Tibial nerve (tissue), 4 donors: ENCODE data around the gene TRMT11. TPM values are rescaled to one million over a fixed set of nuclear protein-coding genes. Genes with fewer than 3 reads are reported as not detected.

ENCODE experiments used
- DNase-seq, 2 donors: peaks; one replicate each; pipeline ENCODE4 v3.0.0-alpha.2; 2019; ENCODE audit warnings: low spot score in 2 of 2
- H3K27ac ChIP-seq, 4 donors: fragments of 200-600 bp; sonication (generic) in 3 of 4; one replicate each; pipeline ENCODE4 v1.5.1; 2017 to 2019; ENCODE audit warnings: mild to moderate bottlenecking in 1 of 4
- H3K27me3 ChIP-seq, 2 donors: fragments of 200-600 bp; sonication (generic) in 1 of 2; one replicate each; pipeline versions ENCODE4 v1.5.1 to v1.6.0; 2017 to 2019
- H3K36me3 ChIP-seq, 3 donors: fragments of 200-600 bp; sonication (generic); one replicate each; pipeline ENCODE4 v1.5.1; 2018 to 2019
- H3K4me1 ChIP-seq, 4 donors: fragments of 200-600 bp; sonication (generic) in 3 of 4; one replicate each; pipeline ENCODE4 v1.5.1; 2017 to 2019
- H3K4me3 ChIP-seq, 4 donors: fragments of 200-600 bp; sonication (generic) in 3 of 4; one replicate each; pipeline ENCODE4 v1.5.1; 2017 to 2019; ENCODE audit warnings: mild to moderate bottlenecking in 1 of 4, moderate library complexity in 1 of 4
- H3K9me3 ChIP-seq, 4 donors: fragments of 200-600 bp; sonication (generic) in 3 of 4; one replicate each; pipeline ENCODE4 v1.5.1; 2017 to 2019
- CTCF ChIP-seq, 5 experiments: fragments of 200-600 bp in 3 of 5; fragments of 450-650 bp in 2 of 5; sonication (generic) in 3 of 5; IDR thresholded peaks; one replicate each; pipeline ENCODE4 v1.5.1; 2016 to 2019; ENCODE audit warnings: antibody characterized with exemption in 5 of 5, mild to moderate bottlenecking in 3 of 5, moderate library complexity in 2 of 5
- EP300 ChIP-seq, 2 donors: sonication (generic); formaldehyde crosslinking; IDR thresholded peaks; one replicate each; pipeline ENCODE4 v1.6.1; 2017; ENCODE audit warnings: antibody characterized with exemption in 2 of 2, mild to moderate bottlenecking in 1 of 2
- POLR2A ChIP-seq, 2 donors: fragments of 450-650 bp; IDR thresholded peaks; one replicate each; pipeline ENCODE4 v1.6.1; 2017; ENCODE audit warnings: antibody characterized with exemption in 2 of 2, mild to moderate bottlenecking in 2 of 2, moderate library complexity in 2 of 2
- WGBS, 2 donors: methylation state at CpG; one replicate each; pipeline ENCODE4 v1.1.5; 2018; 5-methylcytosine and 5-hydroxymethylcytosine counted together
- total RNA-seq, 4 donors: library from RNA; depleted of rRNA; stranded (reverse); fragments of >200 nt; gene quantifications; one replicate each; pipeline ENCODE4 v1.1.0, GENCODE V29; 2016

TRMT11 gene
- total RNA-seq, 4 donors from 2014 or later = 29.7 to 40.8 (median 33.7) TPM

- H3K27ac ChIP-seq = no peak overlapping the region
- H3K36me3 ChIP-seq = no peaks in the 10 kb centered on the region
- no peak overlapping the region for H3K4me3 ChIP-seq
- no peaks in the 10 kb centered on the region for H3K9me3 ChIP-seq
- H3K4me1 ChIP-seq = peaks cover 0 to 32% (median 2%) of the 10 kb centered on the region in 4 donors
- 45 to 79% methylated on average over 1 of the region's 1 CpG for WGBS, 2 donors
- TF ChIP-seq CTCF (IDR thresholded peaks at IDR 0.05) = no peak
- TF ChIP-seq EP300 (IDR thresholded peaks at IDR 0.05) = no peak
- TF ChIP-seq POLR2A (IDR thresholded peaks at IDR 0.05) = no peak
- H3K27me3 ChIP-seq = no peaks in the 10 kb centered on the region
- no peak for DNase-seq
Observed at GRCh38 chr6:125991653-125992052, 5.3 kb downstream of the TRMT11 start.

GRCh38 chr6:125994670-125995488 is 8.5 kb downstream of the TRMT11 start:
- Histone ChIP-seq H3K27ac (no peak overlapping the region), H3K9me3 (no peaks in the 10 kb centered on the region), H3K4me3 (no peak overlapping the region), H3K27me3 (no peaks in the 10 kb centered on the region), H3K36me3 (peaks cover 0 to 7% (median 0%) of the 10 kb centered on the region in 3 donors), H3K4me1 (peaks cover 0 to 11% (median 2%) of the 10 kb centered on the region in 4 donors)
- no peak for TF ChIP-seq CTCF (IDR thresholded peaks at IDR 0.05)
- 57 to 59% methylated on average over 5 of the region's 5 CpGs for WGBS, 2 donors
- DNase-seq = no peak

GRCh38 chr6:125995972-125996580 is 9.7 kb downstream of the TRMT11 start:
- Histone ChIP-seq H3K4me3 (no peak overlapping the region), H3K4me1 (peaks cover 0 to 9% (median 2%) of the 10 kb centered on the region in 4 donors), H3K9me3 (no peaks in the 10 kb centered on the region), H3K36me3 (peaks cover 0 to 14% (median 0%) of the 10 kb centered on the region in 3 donors), H3K27me3 (no peaks in the 10 kb centered on the region), H3K27ac (no peak overlapping the region)
- TF ChIP-seq POLR2A (IDR thresholded peaks at IDR 0.05) (no peak), CTCF (IDR thresholded peaks at IDR 0.05) (peak; percentile 70 to 96 (median 92))
- no peak for DNase-seq
- 10 to 12% methylated on average over 8 of the region's 8 CpGs for WGBS, 2 donors

- Histone ChIP-seq H3K27me3 (no peaks in the 10 kb centered on the region), H3K4me1 (no peaks in the 10 kb centered on the region), H3K9me3 (no peaks in the 10 kb centered on the region), H3K4me3 (no peak overlapping the region), H3K36me3 (peaks cover 0 to 62% (median 0%) of the 10 kb centered on the region in 3 donors), H3K27ac (no peak overlapping the region)
- WGBS, 2 donors = 93 to 96% methylated on average over 8 of the region's 8 CpGs
- no peak for DNase-seq
- no peak for TF ChIP-seq EP300 (IDR thresholded peaks at IDR 0.05)
- TF ChIP-seq CTCF (IDR thresholded peaks at IDR 0.05) = no peak
- TF ChIP-seq POLR2A (IDR thresholded peaks at IDR 0.05) = no peak
Observed at GRCh38 chr6:126002755-126003679, 16.7 kb downstream of the TRMT11 start.
